NCI-H2029 treated with DMSO at 0.1 percent for 48 hours (cell line): ENCODE results near the gene TMEM88.
"Not testable (repeated sequence)": the region's sequence is repeated elsewhere in the genome, so short reads cannot be mapped to it uniquely, and the experiment has no call there.

Source experiments
- DNase-seq: peaks from one replicate; lab custom pipeline; 2025; lab: John Stamatoyannopoulos, UW

The TMEM88 gene, protein sequence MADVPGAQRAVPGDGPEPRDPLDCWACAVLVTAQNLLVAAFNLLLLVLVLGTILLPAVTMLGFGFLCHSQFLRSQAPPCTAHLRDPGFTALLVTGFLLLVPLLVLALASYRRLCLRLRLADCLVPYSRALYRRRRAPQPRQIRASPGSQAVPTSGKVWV

DNA sequence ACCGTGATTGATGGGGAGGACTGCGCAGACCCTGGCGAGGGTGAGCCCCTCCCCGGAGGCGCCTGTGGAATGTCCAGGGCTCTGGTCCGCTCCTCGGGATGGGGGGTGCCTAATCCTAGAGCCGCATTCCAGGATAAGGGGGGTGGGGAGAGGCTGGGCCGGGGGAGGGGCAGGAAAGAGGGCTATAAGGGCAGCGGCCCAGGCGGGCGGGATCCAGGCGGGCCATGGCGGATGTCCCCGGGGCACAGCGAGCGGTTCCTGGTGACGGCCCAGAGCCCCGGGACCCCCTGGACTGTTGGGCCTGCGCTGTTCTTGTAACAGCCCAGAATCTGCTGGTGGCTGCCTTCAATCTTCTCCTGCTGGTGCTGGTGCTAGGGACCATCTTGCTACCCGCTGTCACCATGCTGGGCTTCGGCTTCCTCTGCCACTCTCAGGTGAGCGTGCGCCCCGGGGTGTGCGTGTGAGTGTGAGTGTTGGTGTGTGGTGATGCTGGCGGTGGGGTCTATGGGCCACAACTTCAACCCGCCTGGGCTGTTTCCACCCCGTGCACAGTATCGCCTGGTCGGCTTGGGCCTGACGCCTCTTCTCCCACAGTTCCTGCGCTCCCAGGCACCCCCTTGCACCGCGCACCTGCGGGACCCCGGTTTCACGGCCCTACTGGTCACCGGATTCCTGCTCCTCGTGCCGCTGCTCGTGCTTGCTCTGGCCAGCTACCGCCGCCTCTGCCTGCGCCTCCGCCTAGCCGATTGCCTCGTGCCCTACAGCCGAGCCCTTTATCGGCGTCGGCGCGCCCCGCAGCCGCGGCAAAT lies at the start of gene TMEM88:
Gene TMEM88, plus strand, starts transcription at position 216 of the 809 bp plus-strand sequence. Its CDS starts 9 bp downstream, at position 225.
- DNase-seq, result no peak

DNA sequence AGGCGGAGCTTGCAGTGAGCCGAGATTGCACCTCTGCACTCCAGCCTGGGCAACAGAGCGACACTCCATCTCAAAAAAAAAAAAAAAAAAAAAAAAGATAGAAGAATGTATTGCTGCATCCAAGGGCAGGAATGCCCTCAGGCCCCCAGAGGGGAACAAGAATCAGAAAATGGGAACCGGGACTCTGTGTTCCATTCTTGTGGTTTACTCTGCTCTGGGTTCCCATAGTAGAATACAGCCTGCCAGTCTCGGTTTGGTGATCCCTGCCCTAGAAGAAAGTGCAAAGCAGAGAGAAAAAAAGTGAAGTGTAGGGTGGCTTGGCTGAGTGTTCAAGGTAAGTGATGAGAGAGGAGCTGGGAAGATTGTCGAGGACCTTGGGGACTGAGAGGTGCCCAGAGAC lies 48.3 kb upstream of the TMEM88 start:
- DNase-seq, result no peak

DNA sequence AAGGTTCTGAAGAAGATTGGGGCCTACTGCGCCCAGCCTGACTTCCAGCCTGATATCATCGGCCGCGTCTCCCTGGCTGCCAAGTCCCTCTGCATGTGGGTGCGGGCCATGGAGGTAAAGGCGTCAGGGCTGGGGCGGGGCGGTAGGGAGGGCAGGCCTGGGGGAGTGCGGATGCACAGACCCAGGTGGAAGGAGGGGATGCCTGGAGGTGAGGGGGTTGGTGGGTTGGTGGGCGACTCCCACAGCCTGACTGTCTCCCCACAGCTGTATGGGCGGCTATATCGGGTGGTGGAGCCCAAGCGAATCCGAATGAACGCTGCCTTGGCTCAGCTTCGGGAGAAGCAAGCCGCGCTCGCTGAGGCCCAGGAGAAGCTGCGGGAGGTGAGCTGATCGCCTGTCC lies 47.7 kb upstream of the TMEM88 start:
- DNase-seq, result no peak

DNA sequence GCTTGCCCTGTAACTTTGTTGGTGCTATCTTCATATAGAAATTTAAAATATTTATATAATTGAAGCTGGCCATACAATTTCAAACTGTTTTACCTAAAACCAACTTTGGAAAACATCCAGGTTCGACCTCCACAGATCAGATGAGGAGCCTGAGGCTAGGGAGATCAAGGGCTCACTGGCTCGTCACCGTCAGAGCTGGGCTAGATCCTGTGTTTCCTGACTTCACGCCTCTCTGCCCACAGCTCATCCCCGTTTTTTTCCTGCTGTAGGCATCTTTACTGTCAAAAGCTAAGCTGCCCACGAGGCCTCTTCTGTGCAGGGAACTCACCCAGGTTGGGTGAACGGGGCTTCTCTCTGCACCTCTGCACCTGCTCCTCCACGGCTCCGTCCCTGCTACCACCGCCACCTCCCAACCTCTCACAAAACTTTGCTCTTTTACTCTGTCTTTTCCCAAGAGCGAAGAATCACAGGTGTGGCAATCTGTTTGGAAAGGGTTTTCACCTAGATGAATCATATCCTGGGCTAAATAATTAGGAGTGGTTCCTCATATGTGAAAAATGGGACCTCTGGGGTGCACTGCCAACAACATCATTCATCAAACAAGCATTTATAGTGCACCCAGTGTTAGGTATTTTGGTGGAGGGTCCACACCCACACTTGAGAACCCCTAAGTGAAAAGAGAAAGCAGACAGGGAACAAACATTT lies 45.6 kb upstream of the TMEM88 start:
- no peak for DNase-seq

DNA sequence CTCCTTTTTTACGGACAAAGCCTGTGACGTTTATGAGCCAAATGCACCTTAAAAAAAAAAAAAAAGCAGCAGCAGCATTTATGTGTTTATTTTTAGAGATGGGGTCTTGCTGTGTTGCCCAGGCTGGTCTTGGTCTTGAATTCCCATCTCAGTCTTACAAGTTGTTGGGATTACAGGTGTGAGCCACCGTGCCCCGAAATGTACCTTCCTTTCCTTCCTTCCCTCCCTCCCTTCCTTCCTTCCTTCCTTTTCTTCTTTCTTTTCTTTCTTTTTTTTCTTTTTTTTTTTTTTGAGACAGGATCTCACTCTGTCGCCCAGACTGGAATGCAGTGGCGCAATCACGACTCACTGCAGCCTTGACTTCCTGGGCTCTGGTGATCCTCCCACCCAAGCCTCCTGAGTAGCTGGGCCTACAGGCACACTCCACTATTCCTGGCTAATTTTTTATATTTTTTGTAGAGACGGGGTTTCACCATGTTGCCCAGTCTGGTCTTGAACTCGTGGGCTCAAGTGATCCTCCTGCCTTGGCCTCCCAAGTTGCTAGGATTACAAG lies 45.0 kb upstream of the TMEM88 start:
- DNase-seq, result not testable (repeated sequence)

DNA sequence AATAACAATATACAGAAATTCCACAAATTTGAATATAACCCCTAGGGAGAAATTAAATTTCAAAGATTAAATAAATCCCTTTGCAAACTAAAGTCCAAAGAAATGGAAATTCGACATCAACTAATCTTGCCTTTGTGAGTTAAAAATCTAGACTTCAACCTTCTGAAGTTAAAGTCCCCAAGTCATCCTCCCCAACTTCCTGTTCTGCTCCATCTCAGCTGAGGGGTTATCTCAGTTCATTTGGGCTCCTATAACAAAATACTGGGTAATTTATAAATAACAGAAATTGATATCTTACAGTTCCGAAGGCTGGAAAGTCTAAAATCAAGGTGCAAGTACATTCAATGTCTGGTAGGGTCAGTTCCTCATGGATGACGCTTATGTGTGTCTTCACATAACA lies 43.6 kb upstream of the TMEM88 start:
- DNase-seq, result no peak

DNA sequence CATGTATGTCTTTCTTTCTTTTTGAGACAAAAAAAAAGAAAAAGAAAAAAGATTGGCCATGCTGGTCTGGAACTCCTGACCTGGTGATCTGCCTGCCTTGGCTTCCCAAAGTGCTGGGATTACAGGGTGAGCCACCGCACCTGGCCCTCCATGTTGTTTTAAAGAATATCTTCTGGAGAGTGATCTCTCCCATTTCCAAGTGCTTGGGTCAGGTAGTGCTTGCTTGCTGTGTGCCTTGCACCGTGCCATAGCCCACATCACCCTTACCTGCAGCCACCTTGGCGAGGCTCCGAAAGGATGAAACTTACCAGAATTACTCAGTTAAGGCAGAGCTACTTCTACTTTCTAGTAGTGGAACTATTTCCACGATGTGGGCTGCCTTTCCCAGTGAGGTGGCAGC lies 39.9 kb upstream of the TMEM88 start:
- DNase-seq, result no peak

DNA sequence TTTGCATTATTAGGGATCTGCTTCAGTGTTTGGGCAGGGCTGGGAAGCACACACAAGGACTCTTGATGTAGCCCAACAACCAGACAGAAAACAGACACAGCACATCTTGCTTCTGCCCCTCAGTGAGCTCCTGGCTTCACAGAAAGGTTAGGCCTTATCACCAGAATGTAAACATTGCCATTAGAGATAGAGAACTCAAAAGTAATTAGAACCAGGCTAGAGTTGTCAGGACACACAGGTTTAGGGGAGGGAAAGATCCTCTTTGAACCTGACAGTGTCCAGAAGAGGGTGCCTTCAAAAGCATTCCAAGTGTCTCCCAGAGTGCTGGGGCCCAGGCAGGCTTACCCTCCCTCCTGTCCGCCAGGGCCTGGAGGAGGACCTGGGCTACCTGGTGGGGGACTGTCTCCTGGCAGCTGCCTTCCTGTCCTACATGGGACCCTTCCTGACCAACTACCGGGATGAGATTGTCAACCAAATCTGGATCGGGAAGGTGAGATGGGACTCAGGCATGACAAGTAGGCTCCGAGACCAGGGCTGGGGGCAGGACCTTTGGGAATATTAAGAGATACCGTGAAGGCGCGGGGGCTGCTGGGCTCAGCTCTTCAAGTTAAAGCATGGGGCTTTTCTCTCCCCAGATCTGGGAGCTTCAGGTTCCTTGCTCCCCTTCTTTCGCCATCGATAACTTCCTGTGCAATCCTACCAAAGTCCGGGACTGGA lies 37.8 kb upstream of the TMEM88 start:
- no peak for DNase-seq

DNA sequence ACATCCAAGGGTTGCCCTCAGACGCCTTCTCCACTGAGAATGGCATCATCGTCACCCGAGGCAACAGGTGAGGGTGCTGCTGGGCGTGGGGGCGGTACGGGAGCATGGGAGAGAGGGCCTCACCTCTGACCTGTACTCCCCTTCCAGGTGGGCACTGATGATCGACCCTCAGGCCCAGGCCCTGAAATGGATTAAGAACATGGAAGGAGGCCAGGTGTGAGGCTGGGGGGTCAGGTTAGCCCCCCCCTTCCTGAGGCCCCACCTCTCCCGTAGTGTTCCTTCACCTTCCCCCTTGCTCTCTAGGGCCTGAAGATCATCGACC lies 37.3 kb upstream of the TMEM88 start:
- DNase-seq, result no peak

DNA sequence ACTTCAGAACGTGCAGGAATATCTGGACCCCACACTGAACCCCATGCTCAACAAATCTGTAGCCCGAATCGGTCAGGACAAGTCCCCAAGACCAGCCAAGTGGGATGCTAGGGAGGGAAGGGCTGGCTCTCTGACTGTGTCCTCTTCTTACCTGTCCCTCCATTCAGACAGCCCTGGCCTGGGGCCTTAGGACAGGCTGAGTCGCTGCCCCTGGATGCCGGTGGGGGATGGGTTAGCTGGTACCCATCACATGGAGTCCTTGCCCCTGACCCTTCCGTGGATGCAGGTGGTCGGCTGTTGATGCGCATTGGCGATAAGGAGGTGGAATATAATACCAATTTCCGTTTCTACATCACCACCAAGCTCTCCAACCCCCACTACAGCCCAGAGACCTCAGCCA lies 36.8 kb upstream of the TMEM88 start:
- no peak for DNase-seq

DNA sequence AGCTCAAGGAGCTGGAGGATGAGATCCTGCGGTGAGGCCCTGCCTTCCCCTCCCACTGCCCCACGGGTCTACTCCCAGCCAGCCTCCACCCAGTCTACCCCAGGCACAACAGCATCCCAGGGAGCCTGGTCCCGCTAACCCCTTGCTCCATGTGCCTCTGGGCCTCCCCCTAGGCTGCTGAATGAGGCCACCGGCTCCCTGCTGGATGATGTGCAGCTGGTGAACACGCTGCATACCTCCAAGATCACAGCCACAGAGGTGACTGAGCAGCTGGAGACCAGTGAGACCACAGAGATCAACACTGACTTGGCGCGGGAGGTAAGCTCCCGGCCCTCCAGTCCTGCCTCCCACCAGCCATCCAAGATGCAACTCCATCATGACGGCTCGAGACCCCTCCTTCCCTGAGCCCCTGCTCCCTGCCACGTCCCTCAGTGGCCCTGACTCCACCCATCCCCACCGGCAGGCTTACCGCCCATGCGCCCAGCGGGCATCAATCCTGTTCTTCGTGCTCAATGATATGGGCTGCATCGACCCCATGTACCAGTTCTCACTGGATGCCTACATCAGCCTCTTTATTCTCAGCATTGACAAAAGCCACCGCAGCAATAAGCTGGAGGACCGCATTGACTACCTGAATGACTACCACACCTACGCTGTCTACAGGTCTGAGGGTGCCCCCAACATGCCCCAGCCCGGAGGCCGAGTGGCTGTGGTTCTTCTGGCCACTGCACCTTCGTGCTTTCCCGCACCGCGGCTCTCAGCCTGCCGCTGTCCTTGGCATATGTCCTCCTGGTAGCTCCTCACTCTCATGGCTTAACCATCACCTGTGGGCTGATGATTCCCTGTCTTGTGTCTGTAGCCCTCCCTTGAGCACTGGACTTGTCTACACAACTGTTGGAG lies 35.9 kb upstream of the TMEM88 start:
- DNase-seq, result no peak

DNA sequence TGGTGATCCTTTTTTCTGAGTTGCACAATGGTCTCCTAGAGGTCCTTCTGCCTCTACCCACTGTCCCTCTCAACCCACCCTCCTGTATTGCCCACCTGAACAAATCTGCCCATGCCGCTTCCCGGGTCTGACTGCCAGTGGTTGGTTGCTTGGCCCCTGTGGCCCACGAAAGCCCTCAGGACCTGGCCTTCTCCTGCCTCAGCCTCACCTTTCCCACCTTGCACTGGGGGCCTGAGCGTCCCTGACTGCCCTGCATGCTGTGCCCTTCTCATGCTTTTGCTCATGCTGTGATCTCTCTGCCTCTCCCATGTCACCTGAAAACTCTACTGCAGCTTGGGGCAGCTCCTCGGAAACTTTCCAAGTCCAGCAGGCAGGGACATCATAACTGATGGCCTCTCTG lies 34.6 kb upstream of the TMEM88 start:
- no peak for DNase-seq

DNA sequence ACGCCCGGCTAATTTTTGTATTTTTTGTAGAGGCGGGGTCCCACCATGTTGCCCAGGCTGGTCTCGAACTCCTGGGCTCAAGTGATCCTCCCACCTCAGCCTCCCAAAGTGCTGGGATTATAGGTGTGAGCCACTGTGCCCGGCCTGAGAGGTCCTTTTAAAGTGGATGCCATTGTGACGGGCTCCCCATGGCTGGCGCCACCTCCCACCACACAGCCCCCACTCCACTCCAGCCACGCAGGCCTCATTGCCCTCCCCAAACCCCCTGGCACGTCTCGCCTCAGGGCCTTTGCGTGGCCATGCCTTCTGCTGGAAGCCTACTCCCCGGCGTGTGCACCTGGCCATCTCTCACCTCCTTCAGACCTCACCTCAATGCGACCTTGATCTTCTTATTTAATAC lies 32.7 kb upstream of the TMEM88 start:
- DNase-seq, result no peak

DNA sequence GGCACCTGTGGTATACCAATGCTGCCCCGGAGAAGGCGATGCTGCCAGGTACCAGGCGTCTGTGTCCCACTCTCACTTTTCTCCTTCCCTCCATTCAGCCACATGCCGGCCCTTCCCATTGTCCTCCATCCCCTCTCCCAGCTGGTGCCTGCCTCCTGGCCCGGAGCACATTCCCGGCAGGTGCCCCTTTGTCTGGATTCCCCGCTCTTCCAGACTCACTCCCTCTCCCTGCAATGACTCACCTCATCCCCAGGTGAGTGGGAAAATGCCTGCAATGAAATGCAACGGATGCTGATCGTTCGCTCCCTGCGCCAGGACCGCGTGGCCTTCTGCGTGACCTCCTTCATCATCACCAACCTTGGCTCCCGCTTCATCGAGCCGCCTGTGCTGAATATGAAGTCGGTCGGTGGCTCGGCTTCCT lies 31.3 kb upstream of the TMEM88 start:
- DNase-seq, result no peak

DNA sequence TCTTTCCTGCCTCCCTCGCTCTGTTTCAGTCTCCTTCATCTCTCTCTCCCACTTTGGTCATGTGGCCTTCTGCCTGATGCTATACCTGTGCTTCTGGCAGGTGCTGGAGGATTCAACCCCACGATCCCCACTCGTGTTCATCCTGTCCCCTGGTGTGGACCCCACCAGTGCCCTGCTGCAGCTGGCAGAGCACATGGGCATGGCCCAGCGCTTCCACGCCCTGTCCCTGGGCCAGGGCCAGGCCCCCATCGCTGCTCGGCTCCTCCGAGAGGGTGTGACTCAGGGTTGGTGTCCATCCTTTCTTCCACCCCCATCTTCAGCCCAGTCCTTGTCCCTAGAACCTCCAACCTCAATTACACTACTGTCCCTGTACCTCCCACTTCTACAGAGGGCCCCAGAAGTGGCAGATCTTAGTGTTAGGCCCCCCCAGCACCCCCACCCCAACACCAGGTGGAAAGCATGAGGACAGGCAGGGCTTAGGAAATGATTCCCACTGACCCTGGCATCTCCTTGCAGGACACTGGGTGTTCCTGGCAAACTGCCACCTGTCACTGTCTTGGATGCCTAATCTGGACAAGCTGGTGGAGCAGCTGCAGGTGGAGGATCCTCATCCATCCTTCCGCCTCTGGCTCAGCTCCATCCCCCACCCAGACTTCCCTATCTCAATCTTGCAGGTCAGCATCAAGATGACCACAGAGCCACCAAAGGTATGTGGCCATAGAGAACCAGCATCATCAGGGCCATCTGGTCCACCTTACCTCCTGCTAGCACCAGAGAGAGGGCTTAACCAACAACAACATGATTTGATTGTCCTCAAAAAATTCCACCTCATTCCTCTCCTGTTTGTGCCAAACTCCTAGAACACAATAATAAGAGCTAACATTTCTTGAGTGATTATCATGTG lies 30.6 kb upstream of the TMEM88 start:
- DNase-seq, result no peak

DNA sequence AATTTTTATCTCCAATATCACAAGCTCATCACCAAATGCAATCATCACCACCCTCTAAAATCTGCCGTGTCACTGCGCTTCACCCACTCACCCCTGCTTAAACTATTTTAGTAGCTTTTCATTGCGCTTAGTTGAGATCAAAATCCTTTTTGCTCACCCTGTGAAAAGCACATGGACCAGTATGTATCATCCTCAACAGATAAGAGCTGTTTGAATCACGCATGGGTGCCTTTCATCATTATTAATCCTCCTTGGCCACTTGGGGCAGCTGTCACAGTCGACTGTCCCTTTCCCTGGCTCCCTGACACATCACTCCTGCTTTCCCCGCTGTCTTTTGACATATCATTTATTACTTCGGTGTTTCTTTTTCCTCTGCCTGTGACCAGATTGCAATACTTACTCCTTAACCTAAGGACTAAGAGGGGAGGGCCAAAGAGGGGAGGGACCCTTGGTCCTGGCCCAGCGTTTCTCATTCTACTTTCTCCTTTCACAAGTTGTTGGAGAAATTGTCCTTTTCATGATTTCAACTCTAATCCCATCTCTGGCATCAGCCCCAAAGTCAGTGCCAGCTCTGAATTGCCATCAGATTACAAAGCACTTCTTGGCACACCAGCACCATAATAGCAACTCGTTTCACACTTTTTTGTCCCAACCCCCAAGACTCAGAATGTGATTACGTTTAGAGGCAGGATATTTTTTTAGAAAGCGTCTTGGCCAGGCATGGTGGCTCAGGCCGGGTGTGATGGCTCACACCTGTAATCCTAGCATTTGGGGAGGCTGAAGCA lies 29.5 kb upstream of the TMEM88 start:
- DNase-seq, result no peak

DNA sequence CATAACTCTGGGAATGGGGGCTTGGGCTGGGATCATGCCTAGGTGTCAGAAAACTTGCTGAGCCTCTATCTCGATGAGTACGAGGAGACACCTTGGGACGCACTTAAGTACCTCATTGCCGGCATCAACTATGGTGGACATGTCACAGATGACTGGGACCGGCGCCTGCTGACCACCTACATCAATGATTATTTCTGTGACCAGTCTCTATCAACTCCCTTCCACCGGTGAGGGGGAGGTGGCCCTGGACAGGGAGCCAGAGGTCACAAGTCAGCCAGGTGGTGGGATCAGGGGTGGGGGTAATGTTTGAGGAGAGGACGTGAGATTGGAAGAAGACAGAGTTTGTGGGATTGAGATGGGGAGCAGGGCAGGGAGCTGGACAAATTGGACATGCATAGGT lies 24.2 kb upstream of the TMEM88 start:
- DNase-seq, result no peak

DNA sequence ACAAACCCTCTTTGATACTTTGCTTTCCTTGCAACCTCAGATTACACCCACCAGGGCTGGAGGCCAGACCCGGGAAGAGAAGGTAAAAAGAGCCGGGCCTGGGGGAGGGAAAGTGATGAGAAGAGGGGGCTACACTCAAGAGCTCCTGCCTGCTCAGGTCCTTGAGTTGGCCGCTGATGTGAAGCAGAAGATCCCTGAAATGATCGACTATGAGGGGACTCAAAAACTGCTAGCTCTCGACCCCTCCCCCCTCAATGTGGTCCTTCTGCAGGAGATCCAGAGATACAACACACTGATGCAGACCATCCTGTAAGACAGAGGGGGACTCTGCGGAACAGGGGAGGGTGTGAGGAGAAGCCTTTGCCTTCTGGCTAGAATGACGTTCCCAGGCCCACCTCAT lies 23.6 kb upstream of the TMEM88 start:
- no peak for DNase-seq

DNA sequence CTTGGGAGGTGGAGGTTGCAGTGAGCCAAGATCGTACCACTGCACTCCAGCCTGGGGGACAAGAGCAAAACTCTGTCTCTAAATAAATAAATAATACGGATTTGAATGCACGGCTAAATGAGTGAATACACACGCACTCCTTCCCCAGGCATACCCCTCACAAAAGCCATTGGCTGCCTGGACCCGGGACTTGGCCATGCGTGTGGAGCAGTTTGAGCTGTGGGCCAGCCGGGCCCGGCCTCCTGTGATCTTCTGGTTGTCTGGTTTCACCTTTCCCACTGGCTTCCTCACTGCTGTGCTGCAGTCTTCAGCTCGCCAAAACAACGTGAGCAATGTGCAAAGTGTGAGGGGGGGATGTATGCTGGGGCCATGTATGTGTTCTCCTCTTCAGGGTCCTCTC lies 22.4 kb upstream of the TMEM88 start:
- no peak for DNase-seq
